Stimulated activated CD8-positive, alpha-beta memory T cell treated with anti-CD3 and anti-CD28 coated beads, Interleukin-2, amount 100 ng/mL, for 48 hours (primary cell): ENCODE measurements around the gene CEP250.
"Not testable (repeated sequence)": the region's sequence is repeated elsewhere in the genome, so short reads cannot be mapped to it uniquely, and the experiment has no call there.

Source experiments
- DNase-seq, 2 donors: peaks; one replicate each; pipeline ENCODE4 v3.0.0-alpha.2; 2020; ENCODE audit warnings: low read depth in 2 of 2

Gene CEP250

DNA sequence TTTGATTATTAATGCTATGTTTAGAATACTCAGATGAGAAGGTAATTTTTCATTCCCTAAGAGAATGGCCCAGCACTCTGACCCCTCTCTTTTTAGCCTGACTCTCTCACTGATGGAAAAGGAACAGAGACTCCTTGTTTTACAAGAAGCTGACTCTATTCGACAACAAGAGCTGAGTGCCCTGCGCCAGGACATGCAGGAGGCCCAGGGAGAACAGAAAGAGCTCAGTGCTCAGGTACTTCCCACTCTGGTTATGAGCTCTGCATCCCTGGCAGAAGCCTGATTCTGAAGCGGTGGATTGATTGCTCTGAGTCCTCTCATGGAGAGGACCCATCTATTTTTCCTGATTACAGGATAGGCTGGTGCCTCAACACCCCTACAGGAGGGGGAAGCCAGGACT, 41.1 kb downstream of the CEP250 start:
- DNase-seq = no peak

DNA sequence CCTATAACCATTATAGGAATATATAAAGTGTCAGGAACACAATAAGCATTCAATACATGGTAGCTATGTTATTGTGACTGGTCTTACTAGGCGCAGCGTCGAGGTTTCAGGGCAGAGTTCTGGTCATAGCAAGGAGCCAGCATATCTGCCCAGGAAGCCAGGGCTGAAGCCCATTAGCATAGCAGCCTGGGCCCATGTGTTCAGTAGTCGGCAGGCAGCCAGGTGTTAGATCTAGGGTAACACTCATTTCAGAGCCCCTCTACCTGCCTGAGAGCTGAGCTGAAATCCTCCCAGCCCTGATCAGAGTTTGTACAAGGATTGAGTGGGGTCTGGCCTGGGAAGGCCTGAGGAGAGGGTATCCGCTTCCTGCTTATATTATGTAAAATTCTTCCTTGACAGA, 41.9 kb downstream of the CEP250 start:
- no peak for DNase-seq

DNA sequence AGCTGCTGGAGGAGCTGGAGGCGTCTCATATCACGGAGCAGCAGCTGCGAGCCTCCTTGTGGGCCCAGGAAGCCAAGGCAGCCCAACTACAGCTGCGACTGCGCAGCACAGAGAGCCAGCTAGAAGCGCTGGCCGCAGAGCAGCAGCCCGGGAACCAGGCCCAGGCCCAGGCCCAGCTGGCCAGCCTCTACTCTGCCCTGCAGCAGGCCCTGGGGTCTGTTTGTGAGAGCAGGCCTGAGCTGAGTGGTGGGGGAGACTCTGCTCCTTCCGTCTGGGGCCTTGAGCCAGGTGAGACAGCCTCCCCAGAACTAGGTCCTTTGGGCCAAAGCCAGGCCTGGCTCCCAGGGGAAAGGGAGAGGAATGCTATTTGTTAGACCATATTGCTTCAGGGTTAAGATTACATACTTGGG, 42.4 kb downstream of the CEP250 start:
- no peak for DNase-seq

DNA sequence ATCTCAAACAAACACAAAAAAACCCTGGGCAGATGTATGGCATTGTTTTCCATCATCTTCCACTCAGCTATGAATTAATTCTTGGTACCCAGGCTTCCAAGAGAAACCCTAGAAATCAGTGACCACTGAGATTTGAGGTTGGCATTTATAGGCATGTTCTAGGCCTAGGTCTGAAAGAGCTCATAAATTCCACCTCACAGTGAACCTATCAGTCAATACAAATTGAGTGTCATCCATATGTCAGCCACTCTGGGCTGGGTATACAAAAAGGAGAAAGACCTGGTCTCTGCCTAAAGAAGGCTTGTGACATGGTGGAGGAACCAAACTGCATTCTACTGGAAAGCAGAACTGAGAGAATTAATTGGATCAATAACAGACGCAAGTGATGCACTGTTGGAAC, 43.9 kb downstream of the CEP250 start:
- DNase-seq = no peak

DNA sequence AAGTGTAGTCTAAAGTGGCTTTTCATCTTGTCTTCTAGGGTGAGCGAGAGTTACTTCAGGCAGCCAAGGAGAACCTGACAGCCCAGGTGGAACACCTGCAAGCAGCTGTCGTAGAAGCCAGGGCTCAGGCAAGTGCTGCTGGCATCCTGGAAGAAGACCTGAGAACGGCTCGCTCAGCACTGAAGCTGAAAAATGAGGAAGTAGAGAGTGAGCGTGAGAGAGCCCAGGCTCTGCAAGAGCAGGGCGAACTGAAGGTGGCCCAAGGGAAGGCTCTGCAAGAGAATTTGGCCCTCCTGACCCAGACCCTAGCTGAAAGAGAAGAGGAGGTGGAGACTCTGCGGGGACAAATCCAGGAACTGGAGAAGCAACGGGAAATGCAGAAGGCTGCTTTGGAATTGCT, 47.0 kb downstream of the CEP250 start:
- DNase-seq = no peak

DNA sequence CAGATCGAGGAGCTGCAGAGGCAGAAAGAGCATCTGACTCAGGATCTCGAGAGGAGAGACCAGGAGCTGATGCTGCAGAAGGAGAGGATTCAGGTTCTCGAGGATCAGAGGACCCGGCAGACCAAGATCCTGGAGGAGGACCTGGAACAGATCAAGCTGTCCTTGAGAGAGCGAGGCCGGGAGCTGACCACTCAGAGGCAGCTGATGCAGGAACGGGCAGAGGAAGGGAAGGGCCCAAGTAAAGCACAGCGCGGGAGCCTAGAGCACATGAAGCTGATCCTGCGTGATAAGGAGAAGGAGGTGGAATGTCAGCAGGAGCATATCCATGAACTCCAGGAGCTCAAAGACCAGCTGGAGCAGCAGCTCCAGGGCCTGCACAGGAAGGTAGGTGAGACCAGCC, 47.9 kb downstream of the CEP250 start:
- no peak for DNase-seq

DNA sequence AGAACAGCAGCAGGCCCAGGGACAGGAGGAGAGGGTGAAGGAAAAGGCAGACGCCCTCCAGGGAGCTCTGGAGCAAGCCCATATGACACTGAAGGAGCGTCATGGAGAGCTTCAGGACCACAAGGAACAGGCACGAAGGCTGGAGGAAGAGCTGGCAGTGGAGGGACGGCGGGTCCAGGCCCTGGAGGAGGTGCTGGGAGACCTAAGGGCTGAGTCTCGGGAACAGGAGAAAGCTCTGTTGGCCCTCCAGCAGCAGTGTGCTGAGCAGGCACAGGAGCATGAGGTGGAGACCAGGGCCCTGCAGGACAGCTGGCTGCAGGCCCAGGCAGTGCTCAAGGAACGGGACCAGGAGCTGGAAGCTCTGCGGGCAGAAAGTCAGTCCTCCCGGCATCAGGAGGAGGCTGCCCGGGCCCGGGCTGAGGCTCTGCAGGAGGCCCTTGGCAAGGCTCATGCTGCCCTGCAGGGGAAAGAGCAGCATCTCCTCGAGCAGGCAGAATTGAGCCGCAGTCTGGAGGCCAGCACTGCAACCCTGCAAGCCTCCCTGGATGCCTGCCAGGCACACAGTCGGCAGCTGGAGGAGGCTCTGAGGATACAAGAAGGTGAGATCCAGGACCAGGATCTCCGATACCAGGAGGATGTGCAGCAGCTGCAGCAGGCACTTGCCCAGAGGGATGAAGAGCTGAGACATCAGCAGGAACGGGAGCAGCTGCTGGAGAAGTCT, 48.6 kb downstream of the CEP250 start:
- no peak for DNase-seq

DNA sequence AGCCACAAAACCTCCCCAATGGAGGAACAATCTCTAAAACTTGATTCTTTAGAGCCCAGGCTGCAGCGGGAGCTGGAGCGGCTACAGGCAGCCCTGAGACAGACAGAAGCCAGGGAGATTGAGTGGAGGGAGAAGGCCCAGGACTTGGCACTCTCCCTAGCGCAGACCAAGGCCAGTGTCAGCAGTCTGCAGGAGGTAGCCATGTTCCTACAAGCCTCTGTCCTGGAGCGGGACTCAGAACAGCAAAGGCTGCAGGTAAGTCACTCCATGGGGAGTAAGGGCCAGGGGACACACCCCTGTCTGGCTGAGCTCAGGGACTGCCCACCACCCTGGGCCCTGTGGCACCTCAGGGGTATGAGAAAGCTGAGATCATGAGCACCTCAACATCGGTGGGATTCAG, 49.4 kb downstream of the CEP250 start:
- DNase-seq = no peak

DNA sequence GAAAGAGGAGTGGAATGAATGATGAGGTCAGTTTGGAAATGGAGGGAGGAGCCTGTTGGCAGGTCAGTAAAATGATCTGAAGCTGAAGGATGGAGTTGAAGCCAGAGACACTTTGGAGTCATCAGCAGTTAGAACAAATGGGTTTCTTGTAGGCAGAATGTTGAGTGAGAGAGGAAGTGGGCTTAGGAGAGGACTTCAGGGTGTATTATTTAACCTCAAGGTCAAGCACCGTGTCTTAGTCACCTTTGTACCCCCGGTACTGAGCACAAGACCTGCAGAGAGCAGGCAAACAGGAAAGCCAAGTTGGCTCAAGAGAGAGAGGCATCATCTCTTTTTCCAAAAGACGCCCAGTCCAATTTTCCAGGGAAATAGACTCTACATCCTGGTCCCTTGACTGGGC, 50.8 kb downstream of the CEP250 start:
- DNase-seq = no peak

DNA sequence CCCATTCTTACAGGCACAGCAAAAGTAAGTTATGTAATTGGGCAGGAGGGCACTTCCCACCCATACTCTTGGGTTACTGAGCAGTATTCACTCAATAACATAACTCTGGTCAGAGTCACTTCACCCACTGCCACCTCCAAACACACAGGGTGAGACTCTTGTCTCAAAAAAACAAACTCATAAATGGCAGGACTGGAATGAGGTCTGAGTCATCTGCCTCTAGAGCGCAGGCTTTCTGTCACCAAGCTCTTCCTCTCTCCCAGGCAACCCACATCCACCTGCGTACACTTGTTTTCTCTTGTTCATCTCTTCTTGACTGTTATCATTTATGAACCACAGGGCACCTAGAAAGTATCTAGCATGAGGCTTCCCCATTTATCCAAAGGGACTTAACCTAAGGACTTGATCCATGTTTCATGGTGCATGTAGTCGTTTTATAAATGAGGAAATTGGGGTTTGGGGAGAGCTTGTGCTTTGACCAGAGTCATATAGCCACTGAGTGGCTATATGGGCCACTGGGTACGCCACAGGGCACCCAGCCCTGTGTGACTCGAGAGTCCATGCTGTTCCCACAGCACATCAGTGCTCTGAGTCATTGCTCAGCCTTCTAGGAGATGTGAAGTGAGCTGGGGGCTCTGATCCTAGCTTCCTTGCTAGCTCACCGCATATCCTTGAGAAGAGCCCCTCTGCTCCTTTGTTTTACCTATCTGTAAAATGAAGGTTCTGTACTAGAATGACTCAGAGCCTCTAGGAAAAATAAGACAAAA, 51.7 kb downstream of the CEP250 start:
- no peak for DNase-seq

DNA sequence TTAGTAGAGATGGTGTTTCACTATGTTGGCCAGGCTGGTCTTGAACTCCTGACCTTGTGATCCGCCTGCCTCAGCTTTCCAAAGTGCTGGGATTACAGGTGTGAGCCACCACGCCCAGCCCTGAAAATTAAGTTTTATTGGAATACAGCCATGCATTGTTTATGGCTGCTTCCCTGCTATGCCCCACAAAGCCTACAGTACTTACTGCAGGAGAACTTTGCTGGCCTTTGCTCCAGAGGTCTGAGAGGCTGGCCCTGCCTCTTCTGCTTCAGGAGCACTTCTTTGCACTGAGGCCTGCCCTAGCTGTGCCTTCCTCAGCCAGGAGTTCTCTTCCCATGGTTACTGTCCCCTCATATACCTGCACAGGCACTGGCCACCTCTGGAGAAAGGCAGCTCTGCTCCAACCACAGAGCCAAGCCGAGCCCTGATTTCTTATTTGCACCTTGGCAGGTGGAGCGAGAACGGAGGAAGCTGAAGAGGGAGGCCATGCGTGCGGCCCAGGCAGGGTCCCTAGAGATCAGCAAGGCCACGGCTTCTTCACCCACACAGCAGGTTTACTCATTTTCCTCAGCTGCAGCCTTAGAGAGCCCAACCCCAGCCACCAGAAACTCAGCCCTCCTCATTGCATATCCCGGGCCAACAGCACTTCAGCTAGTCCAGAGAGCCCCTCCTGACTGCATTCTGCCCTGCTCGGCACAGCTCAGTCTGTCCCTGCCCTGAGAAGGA, 53.3 kb downstream of the CEP250 start:
- DNase-seq = no peak

DNA sequence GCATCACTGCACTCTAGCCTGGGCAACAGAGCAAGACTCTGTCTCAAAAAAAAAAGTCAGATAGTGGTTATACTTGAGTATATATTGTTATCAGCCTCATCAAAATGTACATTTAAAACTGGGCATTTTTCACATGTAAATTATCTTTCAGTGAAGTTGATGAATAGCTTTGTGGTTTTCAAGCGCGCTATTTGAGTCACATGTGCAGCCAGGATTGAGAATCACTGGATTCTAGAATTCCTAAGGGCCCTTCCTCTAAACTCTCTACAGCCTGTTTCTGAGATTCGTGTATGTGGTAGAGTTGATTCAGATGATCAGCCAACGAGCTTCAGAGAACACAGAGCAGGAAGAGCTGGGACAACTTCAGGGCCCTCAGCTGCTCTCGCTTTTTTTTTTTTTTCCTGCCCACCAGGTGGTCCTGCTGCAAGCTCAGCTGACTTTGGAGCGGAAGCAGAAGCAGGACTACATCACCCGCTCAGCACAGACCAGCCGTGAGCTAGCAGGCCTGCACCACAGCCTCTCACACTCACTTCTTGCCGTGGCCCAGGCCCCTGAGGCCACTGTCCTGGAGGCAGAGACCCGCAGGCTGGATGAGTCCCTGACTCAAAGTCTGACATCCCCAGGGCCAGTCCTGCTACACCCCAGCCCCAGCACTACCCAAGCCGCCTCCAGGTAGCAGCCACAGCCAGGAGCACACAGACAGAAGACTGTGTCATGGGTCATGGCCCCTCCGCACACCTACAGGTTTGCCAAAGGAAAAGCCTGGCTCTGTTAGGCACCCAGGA, 55.7 kb downstream of the CEP250 start:
- DNase-seq = no peak

DNA sequence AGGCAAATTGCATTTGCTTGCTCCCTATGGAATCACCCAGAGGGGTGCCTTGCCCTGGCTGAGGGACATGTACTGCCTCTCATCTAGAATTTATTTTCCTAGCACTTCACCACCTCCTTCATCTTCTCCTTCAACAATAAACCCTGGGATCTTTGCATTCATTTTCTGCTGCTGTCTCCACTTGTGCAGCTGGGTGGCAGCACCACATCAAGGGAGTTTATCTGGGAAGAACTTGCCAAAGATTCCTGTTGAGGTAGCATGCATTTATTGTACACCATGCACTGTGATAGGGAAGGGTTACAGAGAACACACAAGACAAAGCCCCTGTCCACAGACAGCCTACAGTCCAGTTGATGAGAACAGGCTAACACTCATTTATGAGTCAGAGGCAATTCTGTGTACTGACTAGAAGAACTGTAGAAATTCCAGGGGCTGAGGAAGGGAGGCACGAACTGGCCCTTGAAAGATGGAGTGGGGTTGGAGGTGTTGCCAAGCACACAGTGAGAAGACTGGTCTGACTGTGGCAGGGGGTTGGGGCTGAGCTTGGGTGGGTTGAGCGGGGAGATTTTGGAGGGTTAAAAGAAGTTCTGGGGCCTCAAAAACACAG, 56.5 kb downstream of the CEP250 start:
- DNase-seq = no peak

DNA sequence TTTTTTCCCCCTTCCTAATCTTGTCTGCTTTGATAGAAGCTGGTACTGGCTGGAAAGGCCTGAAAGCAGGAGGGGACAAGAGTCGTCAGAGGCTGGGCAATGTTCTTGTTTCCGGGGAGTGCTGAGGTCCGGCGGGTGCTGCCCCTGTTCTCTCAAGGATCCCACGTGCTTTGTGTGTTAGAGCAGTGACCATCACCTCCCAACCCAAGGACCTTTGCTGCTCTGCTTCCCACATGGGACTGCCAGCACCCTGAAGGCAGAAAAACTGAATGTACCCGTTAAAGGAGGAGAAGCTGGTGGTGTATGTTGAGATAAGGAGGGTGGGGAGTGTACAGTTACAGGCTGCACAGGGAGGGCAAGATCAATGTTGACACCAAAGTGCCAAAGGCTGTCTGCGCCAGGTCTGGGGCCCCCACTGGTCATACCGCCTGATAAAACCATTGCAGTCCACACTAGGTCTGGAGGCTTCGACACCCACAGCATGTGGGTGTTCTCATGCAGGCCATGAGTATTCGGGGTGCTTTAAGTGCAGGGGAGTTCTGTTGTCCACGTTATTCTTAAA, 59.1 kb downstream of the CEP250 start:
- no peak for DNase-seq

DNA sequence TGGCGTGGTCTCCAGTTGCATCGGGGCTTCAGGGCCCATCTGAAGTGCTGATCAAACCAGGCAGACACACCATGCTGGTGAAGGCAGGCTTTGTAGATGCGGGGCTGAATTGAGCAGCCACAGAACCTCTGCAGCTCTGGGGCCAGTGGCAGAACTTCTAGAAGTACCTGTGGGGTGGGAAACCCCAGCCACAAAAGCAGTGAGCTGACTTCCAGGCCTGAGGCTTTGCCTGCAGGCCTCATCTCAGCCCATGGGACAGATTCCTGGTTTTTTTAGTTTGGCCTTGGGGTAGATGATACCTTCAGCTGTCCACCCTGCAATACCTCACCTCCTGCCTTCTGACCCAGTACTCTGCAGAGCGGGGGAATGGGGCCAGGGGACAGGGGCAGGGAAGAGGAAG, 59.9 kb downstream of the CEP250 start:
- DNase-seq = no peak

DNA sequence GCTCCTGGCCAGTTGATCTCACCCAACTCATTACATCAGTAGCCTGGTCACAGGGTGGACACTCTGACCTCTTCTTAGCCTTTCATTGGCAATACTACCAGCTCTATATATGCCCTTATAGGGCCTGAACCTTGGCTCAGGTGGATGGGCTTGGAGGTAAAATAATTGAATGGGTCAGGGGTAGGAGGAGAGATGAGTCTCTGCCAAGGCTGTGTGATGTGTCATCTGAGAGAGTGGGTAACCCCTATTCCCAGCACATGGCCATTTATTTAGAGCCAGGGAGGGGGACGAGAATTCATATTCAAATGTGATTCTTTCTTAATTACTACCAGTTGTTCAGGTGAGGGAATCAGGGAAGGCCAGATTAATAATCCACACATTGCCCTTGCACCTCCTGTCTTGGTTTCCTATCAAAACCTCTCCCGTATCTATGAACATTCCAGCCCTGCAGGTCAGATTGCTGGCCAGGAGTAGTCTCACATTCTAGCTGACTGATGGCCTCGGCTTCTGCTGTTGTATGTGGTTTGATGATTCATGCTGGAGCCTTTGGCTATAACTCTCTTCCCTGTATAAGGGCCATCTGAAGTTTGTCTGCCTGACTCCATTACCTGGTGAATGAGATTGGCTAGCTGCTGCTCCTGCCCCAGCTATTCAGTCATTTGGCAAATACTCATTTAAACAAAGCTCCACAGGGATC, 60.7 kb downstream of the CEP250 start:
- DNase-seq = no peak

DNA sequence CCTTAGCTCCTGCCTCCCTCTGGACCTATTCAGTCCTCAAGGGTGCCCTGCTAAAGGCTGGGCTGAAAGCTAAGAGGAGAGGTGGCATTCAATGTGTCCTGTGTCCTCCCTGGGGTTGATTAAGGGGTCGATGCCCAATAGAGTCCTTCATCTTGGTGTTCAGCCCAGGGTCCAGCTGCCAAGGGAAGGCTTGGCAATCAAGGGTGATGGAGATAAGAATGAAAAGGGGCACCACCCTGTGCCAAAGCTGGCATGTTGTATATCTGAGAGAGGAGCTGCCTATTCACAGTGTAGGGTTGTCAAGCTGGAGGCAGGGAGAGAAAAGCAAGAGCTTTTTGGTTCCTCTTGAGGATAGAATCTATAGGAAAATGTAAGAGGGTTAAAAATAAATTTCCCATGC, 61.7 kb downstream of the CEP250 start:
- no peak for DNase-seq

DNA sequence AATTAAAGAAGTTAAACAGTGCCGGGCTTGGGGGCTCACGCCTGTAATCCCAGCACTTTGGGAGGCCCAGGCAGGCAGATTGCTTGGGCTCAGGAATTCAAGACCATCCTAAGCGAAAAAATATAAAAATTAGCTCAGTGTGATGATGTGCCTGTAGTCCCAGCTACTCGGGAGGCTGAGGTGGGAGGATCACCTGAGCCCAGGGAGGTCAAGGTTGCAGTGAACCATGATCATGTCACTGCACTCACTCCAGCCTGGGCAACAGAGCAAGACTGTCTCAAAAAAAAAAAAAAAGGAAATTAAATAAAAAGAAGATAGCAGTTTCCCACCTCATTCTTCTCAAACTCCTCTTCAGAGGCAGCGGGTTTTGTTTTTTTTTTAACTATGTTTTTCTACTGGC, 62.4 kb downstream of the CEP250 start:
- not testable (repeated sequence) for DNase-seq

DNA sequence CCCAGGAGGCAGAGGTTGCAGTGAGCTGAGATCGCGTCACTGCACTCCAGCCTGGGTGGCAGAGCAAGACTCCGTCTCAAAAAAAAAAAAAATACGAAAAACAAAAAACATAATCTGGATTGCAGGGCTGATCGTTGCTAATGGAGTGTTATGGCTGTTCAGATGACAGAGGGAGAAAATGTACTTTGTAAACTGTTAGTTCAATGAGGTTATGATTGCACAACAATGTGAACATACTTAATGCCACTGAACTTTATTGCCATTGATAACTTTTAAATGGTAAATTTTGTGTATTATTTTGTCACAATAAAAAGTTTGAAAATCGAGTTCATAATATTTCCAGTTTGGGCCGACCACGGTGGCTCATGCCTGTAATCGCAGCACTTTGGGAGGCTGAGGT, 63.6 kb downstream of the CEP250 start:
- DNase-seq = no peak

DNA sequence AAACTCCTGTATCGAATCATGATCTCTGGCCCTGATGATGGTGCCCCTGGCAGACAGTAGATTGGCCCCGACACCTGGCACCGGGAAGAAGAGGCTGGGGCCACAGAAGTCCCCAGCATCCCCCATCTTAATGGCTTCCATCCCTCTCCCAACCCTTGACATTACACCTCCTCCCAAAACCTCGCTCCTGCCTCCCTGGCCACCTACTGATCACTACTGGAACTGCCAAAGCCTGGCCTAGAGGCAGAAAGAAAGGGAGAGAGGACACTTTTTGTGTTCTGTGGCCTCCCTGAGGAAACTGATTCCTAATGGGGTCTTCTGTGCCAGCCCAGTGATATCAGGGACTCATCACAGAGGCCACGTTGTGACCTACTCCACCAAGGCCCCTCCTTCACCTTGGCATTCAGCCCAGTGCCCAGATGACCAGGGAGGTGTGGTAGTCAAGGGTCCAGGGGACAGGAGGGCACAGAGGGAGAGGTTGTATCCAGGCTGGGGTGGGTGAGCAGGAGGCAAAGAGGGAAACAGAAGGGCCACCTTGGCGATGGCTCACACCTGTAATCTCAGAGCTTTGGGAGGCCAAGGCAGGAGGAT, 68.0 kb downstream of the CEP250 start:
- peak in 1 of 2 donors; percentile 13 for DNase-seq
